Omental fat pad (tissue), 4 donors: ENCODE data around the gene C1QTNF7. TPM values are rescaled to one million over a fixed set of nuclear protein-coding genes. Genes with fewer than 3 reads are reported as not detected.

Source experiments
- ATAC-seq: fragments of 150-250 bp; one replicate; pipeline ENCODE4 v1.9.1; 2016; ENCODE audit warnings: mild to moderate bottlenecking, moderate library complexity; ENCODE audit not compliant: low FRiP score
- DNase-seq: peaks from one replicate; pipeline ENCODE4 v3.0.0-alpha.2; 2019; ENCODE audit warnings: low spot score
- CTCF ChIP-seq, 3 donors: fragments of 450-650 bp; IDR thresholded peaks; one replicate each; pipeline ENCODE4 v1.5.1; 2016 to 2017; ENCODE audit warnings: antibody characterized with exemption in 3 of 3, mild to moderate bottlenecking in 3 of 3, moderate library complexity in 2 of 3
- total RNA-seq, 4 donors: library from RNA; depleted of rRNA; stranded (reverse); fragments of >200 nt; gene quantifications; one replicate each; pipeline ENCODE4 v1.1.0, GENCODE V29; 2016

The C1QTNF7 gene
- total RNA-seq, 4 donors from 2014 or later, result 2.3 to 9.7 (median 5.5) TPM

GRCh38 chr4:15423285-15423711 lies 4.5 kb upstream of the C1QTNF7 start:
- ATAC-seq, result no peak

GRCh38 chr4:15425520-15425919 lies 2.3 kb upstream of the C1QTNF7 start:
- ATAC-seq, result no peak
- DNase-seq, result no peak
- TF ChIP-seq CTCF (IDR thresholded peaks at IDR 0.05), result no peak

More at GRCh38 chr4:15423285-15423711, 4.5 kb upstream of the C1QTNF7 start:
- no peak for DNase-seq
- no peak for TF ChIP-seq CTCF (IDR thresholded peaks at IDR 0.05)

GRCh38 chr4:15427161-15427560 lies 672 bp upstream of the C1QTNF7 start:
- ATAC-seq (no peak), DNase-seq (no peak)
- no peak for TF ChIP-seq CTCF (IDR thresholded peaks at IDR 0.05)

- ATAC-seq (no peak), DNase-seq (no peak)
- no peak for TF ChIP-seq CTCF (IDR thresholded peaks at IDR 0.05)
These were observed 778 bp downstream of the C1QTNF7 start for GRCh38 chr4:15428611-15429010.

- no peak for TF ChIP-seq CTCF (IDR thresholded peaks at IDR 0.05)
- ATAC-seq (no peak), DNase-seq (no peak)
These were observed 6.3 kb downstream of the C1QTNF7 start for GRCh38 chr4:15434091-15434490.

- no peak for DNase-seq
- ATAC-seq, result no peak
- no peak for TF ChIP-seq CTCF (IDR thresholded peaks at IDR 0.05)
These were observed 6.8 kb downstream of the C1QTNF7 start for GRCh38 chr4:15434676-15435075.

- no peak for ATAC-seq
- no peak for DNase-seq
- TF ChIP-seq CTCF (IDR thresholded peaks at IDR 0.05), result no peak
These were observed 8.7 kb downstream of the C1QTNF7 start for GRCh38 chr4:15436513-15436912.
